Left colon (tissue), 2 donors: ENCODE measurements around the gene CFAP74. TPM values are rescaled to one million over a fixed set of nuclear protein-coding genes. Genes with fewer than 3 reads are reported as not detected.
A peak's percentile ranks its signal among the peaks of the same experiment; 100 is the strongest.

ENCODE experiments used
- ATAC-seq: fragments of 200-7000 bp; cut with Tn5 transposase; one replicate; pipeline ENCODE4 v1.9.1; 2020; ENCODE audit warnings: mild to moderate bottlenecking, moderate library complexity
- DNase-seq, 2 donors: peaks; one replicate each; pipeline ENCODE4 v3.0.0-alpha.2; 2020
- intact Hi-C, 2 donors: fragments of 100-400 bp; cut with DNase I in 1 of 2; cut with micrococcal nuclease in 1 of 2; formaldehyde crosslinking; loops; one replicate each; pipeline versions ENCODE4 v1.11.2 to v1.14.0; 2022; cut with DNase I, micrococcal nuclease
- total RNA-seq, 2 donors: library from RNA; stranded (reverse); fragmentation: NEBNext Ultra II Directional; extraction: Animal tissue kit (Norgen Biotek cat#: 25700); gene quantifications; one replicate each; pipeline ENCODE4 v1.2.1, GENCODE V29; 2021
- donor health status: DM: no; HTN: no; CAD: no.
- donor health status: DM: yes; HTN: yes; CAD: no.

CFAP74 gene
- total RNA-seq, 2 donors from 2014 or later, result not detected

DNA sequence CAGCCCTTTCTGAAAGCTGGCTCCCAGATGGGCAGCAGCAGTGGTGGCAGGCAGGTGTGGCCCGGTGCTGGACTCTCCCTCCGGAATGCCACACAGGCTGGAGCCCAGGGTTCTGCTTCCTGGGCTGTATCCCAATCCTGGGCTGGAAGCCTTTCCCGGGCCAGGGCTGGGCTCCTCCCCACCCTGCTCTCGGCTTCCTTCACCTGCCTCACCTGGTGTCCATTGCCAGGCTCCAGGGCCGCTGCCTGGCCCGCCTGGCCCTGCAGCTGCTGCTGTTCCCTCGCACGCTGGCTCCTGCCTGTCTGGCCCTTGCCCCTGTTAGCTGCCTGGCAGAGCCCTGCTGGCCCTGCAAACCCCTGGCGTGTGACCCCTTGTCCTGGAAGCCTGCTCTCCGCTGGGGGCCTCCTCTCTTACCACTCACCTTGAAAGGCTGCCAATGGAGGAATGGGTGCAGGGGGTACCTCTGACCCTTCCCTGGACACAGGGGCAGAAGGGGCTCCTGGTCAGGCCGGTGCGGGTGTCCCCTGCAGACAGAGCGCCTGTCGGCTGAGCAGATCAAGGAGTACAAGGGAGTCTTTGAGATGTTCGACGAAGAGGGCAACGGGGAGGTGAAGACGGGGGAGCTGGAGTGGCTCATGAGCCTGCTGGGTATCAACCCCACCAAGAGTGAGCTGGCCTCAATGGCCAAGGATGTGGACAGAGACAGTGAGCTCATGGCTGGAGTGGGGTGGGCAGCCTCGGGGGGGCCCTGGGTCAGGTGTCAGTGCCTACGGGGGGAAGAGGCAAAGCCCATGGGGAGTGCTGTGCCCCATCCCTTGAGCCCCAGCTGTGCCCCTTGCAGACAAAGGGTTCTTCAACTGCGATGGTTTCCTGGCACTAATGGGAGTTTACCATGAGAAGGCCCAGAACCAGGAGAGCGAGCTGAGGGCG, 87.4 kb downstream of the CFAP74 start:
- intact Hi-C loops, result no loop called here
- peak; percentile 22 for ATAC-seq

DNA sequence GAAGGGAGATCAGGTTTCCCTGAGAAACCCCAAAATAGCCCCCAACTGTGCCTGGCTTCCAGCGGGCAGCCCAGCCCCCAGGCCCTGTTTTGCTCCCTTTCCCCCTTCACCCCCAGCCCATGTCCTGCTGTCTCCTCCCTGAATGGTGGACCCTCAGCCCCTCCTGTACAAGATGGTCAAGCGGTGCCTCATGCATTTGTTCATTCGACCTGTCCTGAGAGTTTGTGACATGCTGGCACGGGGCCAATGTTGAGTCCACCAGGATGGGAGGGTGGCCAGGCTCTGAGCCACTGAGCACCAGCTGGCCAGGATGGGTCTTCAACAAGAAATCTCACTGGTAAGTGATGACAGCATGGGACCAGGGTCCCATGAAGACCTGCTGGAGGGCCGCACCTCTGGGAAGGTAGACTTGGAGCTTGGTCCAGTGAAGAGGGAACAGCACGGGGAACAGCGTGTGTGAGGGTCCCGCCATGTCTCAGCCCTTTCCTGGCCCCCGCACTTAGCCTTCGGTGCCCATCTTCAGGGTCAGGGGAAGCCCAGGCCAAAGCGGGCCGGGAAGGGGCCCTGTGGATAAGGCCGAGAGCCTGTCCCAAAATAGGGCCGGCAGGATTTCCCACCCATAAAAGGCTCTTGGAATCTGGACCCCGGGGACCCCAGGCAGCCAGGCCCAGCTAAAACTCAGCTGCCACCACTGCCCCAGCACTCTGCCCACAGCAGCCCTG, 88.5 kb downstream of the CFAP74 start, which contains the start of gene CALML6:
Gene CALML6 (plus strand): TSS at position 290 of the 722 bp plus-strand sequence. CDS start 21 bp downstream, at position 311.
- DNase-seq, result peak in 1 of 2 donors; percentile 30
- intact Hi-C loops, result no loop called here
- ATAC-seq, result no peak

More for the DNA sequence above, 87.4 kb downstream of the CFAP74 start:
- DNase-seq, result peak in 1 of 2 donors; percentile 38

DNA sequence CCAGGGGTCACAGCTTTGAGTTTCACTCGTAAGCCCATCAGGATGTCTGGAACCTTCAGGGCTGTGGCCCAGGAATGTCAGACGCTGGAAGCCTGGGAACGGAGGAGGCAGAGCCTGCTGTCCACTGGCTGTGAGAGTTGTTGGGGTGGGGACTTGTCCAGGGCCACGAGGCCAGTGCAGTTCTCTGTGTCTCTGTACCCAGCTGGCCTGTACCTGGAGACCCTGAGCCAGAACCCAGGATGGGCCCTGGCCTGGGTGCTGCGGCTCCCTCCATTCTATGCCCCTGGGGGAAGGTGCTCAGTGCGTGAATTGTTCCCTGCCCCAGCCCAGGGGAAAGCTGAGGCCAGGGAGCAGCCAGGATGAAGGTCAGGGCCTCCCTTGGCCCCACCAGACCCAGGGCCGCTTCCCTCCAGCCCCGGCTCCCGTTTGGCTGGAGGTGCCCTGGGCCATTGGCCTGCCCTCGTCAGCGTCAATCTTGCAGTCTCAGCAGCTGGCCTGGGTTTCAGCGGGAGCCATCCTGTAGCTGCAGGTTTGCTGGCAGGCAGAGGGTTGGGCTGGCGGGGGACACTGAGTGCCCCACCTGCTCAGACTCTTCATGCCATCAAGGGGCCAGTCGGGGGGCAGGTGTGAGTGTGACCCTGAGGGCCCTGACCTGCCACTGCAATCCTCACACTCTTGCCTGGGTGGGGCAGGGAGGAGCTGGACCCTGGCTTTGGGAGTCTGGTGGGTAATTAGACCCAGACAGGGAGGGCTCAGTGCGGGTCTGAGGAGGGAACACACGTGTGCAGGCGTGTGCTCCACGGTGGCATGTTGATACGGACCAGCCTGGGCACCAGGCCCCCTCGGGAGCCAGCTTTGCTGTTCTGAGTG, 89.2 kb downstream of the CFAP74 start:
- intact Hi-C loops, result no loop called here
- DNase-seq, result no peak
- ATAC-seq, result no peak

DNA sequence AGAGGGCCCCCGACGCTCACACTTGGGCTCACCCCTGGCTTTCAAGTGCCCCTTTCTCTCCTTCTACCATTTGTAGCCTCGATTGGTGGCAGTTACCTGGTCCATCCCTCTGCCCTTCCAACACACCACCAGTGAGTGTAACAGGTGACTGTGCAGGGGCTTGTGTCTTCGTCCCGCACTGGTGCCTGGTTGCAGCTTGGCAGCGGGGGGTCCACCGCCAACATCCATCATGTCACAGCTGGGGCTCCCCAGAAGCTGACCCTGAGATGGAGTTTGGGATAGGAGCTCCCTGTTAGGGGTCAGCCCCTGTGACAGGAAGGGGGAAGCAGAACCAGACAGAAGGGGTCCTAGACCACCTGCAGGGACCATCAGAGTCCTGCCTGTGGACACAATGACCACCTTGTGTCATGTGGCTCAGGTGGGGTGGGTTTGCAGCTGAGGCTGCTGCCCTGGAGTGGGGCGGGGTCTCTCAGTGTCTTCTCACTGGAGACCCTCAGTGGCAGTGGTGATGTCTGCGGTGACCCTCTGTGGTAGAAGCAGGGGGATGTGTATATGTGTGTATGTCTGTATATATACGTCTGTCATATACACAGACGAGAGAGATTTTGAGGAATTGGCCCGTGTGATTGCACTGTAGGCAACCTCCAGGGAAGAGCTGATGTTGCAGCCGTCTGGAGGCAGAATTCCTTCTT, 92.1 kb downstream of the CFAP74 start:
- ATAC-seq, result no peak

DNA sequence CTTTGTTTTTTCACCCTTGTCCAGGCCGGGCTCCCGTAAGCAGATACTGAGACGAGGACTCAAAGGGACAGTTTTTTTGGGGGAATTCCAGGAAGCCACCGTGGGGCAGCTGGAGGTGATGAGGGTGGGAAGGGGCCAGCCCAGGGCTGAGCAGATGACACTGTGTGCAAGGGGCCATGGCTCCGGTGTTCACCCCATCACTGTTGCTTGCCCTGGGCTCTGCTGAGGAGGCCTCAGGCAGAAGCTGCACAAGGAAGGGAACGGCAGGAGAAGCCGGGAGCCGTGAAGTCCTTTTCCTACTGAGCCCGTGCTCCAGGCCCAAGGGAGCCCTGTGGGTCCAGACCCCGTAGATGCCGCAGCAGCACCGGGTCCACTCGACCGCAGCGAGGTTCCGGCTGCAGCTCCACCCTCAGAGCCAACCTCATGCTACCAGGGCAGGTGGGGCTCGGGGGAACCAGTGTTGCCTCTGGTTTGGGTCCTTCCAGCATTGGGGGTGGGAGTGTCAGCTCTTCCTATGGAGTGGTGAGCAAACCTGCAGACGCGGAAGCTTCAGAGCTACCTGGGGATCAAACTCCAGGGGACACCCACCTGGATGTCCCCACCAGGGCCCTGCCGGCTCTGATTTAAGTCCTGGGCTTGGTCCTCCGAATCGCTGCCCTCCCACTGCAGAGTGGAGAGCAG, 92.8 kb downstream of the CFAP74 start:
- DNase-seq (no peak), ATAC-seq (no peak)
- intact Hi-C loops, result no loop called here

More for the DNA sequence above, 92.1 kb downstream of the CFAP74 start:
- intact Hi-C loops, result no loop called here
- DNase-seq, result no peak

DNA sequence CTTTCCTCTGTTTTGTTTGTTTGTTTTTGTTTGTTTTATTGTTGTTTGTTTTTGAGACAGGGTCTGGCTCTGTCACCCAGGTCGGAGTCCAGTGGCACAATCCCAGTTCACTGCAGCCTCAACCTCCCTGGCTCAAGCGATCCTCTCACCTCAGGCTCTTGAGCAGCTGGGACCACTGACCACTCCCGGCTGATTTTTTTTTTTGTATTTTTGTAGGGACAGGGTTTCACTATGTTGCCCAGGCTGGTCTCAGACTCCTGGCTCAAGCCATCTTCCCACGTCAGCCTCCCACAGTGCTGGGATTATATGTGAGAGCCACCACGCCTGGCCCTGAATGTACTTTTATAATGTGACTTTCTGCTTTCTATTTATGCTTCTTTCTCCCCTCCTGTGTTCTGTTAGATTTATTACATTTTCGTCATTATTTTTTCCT, 93.5 kb downstream of the CFAP74 start:
- DNase-seq (no peak), ATAC-seq (no peak)
- intact Hi-C loops, result no loop called here

DNA sequence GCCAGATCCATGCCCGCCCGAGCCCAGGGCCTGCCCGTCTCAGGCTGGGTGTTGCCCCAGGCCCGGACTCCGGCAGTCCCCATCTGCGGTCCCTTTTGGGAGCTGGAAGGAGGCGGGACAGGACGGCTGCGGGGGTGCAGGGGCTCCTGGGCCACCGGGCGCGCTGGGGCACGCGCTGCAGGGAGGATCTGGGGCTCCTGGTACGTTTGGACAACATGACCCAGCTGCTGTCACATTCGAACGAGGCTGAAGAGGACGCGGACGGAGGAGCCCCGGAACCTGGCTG, 95.1 kb downstream of the CFAP74 start:
- ATAC-seq (peak; percentile 16), DNase-seq (peak in 1 of 2 donors; percentile 50)
- intact Hi-C loops, result loop anchor here in 1 of 2 donors (5.0 kb wide), 1 partner anchor 51 kb away; no protein-coding TSS in a partner anchor

DNA sequence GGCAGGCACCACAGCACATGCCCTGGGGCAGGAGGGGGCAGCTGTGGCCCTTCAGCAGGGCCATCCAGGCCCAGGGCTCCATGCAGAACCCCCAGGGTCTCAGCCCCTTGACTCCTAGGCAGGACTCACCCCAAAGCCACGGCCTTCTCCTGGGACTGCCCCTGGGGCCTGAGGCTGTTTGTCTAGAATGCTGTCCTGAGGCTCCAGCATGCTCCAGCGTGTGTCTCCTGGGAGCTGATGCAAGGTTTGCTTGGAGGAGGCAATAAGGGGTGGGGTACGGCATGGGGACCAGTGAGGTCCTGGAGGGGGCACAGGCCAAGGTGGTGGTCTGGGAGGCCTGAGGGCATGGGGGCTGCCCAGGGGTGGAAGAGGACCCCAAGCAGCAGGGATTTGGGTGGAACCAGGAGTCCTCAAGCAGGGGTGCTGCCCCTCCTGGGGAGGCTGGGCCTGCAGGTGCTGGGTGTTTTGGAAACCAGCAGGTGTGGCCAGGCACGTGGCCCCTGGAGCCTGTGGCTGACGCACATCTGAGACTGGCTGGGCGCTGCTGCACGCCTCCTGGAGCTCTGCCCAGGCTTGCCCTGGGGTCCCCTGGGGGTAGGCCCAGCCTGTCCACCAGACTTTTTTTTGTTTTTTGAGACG, 96.4 kb downstream of the CFAP74 start:
- intact Hi-C loops, result loop anchor here in 1 of 2 donors (5.0 kb wide), 1 partner anchor 50 kb away; no protein-coding TSS in a partner anchor
- DNase-seq (peak in 1 of 2 donors; percentile 38), ATAC-seq (no peak)

DNA sequence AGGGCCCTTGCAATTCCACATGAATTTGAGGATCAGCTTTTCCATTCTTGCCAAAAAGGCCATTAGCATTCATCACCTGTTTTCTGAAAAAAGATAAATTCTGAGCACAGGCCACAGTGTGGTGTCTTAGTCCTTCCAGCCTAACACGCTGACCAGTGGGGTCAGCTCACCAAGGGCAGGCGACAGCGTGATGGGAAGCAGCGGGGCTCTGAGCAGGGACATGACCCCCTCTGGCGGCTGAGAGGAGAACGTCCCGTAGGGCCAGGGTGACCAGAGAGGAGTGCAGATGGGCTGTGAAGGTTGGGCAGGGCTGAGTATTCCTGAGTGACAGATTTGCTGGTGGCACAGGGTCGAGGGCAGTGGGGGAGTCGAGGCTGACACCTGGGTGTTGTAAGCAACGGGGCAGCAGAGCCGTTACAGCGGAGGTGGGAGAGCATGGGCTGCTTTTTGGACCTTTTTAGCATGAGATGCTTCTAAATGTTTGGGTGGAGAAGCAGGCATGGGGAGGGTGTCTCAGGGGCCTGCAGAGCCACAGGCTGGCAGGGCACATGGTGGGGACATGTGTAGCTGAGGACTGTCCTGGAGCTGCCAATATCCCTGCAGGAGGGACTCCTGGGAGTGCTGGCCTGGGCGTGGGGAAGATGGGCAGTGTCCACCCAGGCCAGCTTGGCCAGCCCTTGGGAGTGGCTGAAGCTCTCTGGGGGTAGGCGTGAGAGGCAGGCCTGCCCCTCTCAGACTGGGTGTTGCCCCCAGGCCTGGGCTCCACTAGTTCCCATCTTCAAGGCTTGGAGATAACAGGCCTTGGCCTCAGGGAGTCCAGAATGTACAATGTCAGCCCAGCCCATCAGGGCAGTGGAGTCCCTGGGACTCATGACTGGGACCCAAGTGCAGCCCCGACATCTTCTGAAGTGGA, 97.1 kb downstream of the CFAP74 start:
- intact Hi-C loops, result loop anchor here in 1 of 2 donors (5.0 kb wide), 1 partner anchor 49 kb away; no protein-coding TSS in a partner anchor
- DNase-seq (peak; percentile 82 to 84), ATAC-seq (peak; percentile 57)

DNA sequence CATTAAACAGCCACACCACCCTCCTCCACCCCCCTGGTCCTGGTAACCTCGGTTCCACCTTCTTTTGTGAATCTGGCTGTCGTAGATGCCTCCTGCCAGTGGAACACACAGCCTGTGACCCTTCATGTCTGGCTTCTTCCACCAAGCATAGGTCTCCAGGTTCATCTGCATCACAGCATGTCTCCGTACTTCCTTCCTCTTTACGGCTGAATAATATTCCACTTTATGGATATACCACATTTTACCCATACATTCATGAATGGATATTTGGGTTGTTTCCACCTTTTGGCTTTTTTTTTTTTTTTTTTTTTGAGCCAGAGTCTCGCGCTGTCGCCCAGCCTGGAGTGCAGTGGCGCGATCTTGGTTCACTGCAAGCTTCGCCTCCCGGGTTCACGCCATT, 100.4 kb downstream of the CFAP74 start:
- DNase-seq (no peak), ATAC-seq (no peak)
- intact Hi-C loops, result no loop called here

DNA sequence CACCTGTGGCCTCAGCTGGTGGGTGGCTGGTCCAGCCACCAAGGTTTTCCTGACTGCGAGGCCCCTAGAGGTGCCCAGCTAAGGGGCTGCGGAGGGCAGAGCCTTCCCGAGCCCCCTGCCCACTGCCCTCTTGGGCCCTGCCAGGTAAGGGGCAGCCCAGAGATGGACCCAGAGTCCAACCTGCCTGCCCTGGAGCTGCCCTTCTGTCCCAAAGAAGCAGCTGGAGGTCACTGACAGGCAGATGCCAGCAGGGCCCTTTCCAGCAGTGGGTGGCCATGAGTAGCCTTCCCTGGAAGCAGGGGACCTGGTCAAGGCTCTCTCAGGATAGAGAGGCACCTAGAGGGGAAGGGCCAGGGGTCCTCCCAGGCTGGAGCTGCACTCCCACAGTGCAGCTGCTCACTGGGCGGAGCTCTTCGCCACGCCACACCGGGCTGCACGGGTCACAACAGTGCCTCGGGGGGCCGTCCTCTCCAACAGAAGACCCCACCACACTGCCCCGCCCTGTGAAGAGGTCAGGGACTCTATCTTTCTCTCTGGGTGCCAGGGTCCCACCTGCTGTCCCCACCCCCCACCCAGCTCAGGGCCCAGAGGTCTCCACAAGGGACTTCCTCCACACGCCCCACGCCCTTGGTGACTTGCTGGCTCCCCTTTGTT, 101.8 kb downstream of the CFAP74 start:
- no peak for DNase-seq
- intact Hi-C loops, result no loop called here
- ATAC-seq, result no peak

DNA sequence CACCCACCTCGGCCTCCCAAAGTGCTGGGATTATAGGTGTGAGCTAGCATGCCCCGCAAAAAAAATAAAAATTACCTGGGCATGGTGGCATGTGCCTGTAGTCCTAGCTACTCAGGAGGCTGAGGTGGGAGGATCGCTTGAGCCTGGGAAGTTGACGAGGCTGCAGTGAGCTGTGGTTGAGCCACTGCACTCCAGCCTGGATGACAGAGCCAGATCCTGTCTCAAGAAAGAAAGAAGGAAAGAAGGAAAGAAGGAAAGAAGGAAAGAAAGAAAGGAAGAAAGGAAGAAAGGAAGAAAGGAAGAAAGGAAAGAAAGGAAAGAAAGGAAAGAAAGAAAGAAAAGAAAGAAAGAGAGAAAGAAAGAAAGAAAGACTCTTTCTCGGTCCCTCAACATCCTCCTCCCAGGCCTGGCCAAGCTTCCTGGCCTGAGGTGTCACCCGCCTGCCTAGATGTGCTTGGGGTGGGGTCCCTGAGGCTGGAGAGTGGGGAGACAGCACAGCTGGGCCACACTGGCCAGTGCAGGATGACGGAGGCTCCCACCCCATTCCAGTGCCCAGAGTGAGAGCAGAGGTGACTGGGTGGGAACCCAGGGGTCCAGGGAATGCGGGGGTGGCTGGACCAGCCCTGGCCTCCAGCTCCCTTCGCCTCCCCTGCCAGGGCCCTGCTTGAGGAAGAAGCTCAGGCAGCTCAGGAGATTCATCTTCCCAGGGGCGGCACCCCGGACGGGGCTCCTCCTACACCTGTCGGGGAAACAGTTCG, 102.5 kb downstream of the CFAP74 start:
- intact Hi-C loops, result no loop called here
- ATAC-seq (peak; percentile 20), DNase-seq (no peak)

DNA sequence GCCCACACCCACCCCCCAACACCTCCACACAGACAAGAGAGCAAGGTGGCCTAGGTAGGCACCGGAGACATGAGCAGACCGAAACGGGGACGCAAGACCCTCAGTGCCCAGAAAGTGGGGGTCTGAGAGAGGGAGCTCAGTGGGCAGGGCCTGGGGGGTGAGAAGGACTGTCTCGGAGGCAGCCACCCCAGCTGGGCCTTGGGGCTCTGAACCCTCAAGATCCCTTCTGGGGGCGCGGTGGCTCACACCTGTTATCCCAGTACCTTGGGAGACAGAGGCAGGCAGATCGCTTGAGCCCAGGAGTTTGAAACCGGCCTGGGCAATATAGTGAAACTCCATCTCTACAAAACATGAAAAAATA, 103.6 kb downstream of the CFAP74 start:
- intact Hi-C loops, result no loop called here
- DNase-seq (no peak), ATAC-seq (no peak)

DNA sequence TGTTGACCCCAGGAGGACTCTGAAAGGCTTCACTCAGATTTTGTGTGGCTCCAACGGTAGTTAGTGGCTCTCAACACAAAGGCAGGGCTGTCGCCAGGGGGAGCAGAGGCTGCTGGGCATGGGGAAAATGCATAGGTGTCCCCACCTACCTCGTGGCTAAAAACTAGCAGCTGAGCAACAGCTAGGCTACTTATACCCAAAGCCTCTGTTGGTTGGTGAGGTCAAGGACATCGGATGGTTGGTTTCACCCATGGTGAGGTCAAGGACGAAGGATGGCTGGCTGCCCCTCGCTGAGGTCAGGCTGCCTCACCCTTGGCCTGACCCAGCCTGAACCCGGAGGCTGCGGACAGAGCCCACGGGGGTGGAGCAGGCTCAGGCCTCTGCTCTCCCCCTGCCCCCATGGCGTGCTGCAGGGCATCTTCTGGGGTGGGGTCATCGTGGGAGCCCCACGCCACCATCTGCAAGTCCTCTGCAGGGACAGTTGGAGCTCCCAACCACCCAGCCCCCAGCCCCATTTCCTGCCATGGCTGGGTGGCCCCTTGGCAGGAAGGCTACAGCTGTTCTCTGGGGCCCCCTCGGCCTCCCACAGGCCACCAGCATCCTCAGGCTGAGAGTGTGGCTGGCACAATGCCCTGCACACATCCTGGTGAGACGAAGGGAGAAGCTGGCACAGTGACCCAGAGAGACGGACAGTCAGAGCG, 104.2 kb downstream of the CFAP74 start:
- intact Hi-C loops, result no loop called here
- ATAC-seq (no peak), DNase-seq (no peak)
